ENCODE data around the gene SERPINB8.
A peak's percentile ranks its signal among the peaks of the same experiment; 100 is the strongest.

DNA sequence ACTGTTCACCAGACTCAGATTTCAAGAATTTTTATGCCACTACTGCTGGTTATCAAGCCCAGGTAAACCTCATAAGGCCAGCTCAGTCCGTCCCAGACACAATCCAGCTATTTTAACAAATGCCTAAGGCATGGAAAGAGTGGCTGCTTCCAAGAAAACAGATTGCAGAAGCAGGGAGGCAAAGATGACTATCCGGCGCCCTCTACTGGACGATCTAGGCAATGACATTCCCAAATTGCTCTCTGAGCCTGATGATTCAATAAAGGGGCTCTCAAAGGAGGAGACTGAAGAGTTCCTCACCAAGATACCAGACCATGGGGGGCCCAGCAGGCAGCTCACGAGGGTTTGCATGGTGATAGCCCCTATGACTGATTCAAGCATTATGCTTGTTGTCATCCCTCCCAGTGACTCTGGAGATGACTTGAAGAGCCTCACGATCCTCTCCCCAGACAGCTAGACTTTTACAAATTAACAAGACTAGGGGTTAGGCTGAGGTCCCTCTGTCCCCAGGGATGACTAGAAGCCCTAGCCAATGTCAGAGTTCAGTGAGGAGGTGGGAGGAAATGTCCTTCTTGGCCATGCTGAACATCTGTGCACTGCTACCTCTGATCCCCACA is 25.0 kb downstream of the SERPINB8 start:
- TF ChIP-seq, protein P1, sequence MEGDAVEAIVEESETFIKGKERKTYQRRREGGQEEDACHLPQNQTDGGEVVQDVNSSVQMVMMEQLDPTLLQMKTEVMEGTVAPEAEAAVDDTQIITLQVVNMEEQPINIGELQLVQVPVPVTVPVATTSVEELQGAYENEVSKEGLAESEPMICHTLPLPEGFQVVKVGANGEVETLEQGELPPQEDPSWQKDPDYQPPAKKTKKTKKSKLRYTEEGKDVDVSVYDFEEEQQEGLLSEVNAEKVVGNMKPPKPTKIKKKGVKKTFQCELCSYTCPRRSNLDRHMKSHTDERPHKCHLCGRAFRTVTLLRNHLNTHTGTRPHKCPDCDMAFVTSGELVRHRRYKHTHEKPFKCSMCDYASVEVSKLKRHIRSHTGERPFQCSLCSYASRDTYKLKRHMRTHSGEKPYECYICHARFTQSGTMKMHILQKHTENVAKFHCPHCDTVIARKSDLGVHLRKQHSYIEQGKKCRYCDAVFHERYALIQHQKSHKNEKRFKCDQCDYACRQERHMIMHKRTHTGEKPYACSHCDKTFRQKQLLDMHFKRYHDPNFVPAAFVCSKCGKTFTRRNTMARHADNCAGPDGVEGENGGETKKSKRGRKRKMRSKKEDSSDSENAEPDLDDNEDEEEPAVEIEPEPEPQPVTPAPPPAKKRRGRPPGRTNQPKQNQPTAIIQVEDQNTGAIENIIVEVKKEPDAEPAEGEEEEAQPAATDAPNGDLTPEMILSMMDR (IDR thresholded peaks at IDR 0.05) = peak; percentile 92
- TF ChIP-seq EZH2 (IDR thresholded peaks at IDR 0.05; ENCODE audit: borderline replicate concordance, insufficient read depth, low read depth, low read length, poor library complexity, severe bottlenecking) = no peak
